ENCODE measurements around the gene MARCHF9.

The MARCHF9 gene

GRCh38 chr12:57756406-57757341 lies 1.8 kb downstream of the MARCHF9 start:
- DNase-seq, result peak; percentile 33

DNA sequence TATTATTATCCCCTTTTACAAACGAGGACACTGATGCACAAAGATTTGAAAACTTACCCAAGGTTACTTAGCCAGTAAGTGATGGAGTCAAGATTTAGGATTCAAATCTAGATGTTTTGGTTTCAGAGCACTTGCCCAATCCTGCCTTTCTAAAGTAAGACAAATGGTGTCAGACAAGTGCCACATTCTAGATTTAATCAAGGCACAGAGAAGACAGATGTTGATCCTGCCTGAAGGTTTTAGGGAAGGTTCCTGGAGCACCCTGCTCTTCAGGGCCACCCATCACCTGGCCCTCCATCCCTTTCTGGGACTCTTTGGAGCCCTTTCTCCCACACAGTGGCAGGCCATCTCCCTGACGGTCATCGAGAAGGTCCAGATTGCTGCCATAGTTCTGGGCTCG lies 2.9 kb downstream of the MARCHF9 start:
- DNase-seq, result no peak

- DNase-seq, result no peak
These were observed 3.9 kb downstream of the MARCHF9 start for GRCh38 chr12:57758552-57759359.

DNA sequence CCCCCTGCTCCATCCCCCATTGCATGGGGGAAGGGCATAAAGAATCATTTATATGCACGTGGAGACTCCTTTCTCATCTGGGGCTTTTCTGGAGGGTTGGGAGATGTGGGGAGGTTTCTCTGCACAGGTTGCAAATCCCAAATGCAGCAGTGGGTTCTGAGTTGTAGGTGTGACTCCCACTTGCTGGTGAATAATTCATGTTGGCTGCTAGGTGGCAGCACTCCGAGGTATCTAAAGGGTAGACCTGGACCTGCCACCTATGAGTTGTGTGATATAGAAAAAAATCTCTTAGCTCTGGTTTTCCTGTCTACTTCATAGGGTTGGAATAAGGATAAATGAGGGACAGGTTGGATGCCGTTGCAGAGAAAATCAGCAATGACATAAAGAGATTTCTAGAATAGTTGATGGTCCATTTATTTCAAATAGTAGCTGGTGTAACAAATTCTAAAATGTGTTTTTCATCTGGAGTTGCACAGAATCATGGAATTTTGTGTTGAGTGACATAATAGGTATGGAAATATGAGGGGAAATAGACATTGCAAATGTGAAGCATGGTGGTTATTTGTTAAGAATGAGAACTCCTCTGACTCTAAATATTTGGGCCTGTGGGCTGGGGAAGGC lies 4.6 kb downstream of the MARCHF9 start:
- DNase-seq, result no peak

DNA sequence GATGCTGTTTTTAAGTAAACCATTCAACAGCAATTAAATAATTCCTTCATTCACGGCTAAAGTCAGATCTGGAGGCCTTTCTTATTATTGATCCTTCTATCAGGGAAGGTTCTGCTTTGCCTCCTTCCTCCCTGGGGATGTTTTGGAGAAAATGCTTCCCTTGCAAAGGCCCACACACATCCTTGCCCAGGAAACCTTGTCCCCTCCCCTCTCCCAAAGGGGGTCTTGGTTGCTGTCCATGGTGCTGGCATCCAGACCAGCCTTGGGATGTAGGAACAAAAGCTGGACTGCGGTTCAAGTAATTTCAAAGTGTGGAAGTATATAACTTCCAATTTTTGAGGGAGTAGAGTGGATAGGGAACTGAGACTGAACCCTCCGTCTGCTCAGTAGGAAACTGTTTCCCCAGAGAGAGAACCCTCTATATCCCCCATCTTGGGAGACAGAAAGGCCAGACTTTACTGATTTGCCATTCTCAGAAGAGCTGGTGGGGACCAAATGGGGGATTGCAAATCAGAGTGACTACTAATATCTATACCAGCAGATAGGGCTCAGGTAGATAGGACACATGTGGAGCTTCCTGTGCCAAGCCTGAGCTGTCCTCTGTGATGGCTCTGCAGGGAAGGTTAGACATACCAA lies 5.6 kb downstream of the MARCHF9 start:
- no peak for DNase-seq

DNA sequence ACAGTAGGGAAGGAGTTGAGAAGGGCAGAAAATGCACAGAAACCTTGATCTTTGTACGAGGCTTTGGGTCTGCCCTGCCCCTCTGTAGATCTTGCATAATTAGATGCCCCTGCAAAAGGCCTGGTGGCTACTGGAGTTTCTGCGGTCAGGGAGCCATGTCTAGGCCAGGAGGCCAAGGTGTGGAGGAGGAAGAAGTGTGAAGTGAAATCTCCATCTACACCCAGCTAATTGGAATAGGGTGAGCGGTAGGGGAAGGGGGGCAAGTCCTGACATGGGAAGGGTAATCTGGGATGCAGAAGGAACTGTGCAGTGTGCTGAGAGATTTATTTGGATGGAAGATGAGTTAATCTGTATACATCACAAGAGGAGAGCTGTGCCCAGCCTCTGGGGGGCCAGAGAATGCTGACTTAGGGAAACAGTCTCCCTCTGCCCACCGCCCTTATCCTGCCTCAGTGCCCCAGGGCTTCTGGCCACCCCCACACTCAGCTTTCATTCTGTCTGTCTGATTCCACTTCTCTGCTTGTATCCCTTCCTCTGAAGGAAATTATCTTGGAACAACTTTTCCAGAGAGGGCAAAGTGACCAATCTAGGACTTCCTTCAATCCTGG lies 6.6 kb downstream of the MARCHF9 start:
- no peak for DNase-seq

DNA sequence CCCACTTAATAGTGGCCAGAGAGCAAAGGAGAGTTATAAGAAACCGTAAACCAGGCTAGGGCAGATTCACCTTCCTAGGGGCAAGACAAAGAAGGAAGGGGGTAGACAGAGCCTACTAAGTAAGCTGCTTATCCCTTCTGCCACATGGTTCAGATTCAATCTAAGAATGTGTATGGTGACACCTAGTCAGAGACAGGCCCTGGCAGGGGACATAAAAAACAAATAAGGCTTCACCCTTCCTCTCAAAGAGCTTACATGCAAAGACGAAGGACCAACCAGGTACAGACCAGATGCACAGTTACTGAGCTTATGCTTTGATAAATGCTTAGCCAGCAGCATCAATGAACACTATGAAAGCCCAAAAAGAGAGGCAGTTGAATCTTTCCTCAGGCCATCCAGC lies 7.6 kb downstream of the MARCHF9 start:
- no peak for DNase-seq

- DNase-seq, result no peak
These were observed 9.2 kb downstream of the MARCHF9 start for GRCh38 chr12:57763881-57764661.

GRCh38 chr12:57764662-57765002 lies 9.7 kb downstream of the MARCHF9 start:
- no peak for DNase-seq

DNA sequence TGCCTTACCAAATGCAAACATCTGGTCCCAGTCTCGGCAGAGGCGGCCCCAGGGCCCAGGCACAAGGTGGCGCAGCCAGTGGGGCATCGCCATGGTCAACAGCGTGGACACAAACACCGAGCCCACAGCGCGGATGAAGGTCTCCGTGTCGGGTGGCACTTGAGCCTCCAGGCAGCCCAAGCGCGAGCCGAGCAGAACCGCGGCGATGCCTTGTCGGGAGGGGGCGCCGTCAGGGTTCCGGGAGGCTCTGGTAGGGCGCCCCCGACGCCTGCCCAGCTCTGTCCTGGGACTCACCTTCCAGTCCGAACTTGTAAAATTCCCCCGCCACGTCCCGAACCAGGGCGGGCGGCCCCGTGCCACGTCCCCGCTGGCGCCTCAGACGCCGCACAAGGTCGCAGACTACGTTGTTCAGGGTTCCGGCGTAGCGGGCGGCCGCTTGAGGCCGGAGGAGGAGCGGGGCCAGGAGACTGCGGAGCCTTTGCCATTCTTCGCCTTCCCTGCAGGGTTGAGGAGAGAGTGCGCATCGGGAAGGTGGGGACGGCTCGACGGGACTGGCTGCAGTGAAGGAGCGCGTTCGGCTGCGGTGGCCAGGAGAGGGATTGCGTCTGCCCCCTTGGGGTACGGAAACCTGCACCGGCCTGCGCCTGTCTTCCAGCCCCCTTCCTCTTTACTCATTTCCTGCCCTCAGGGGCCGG lies 10.2 kb downstream of the MARCHF9 start:
- DNase-seq, result peak; percentile 17

GRCh38 chr12:57765698-57766463 lies 11.0 kb downstream of the MARCHF9 start:
- DNase-seq, result no peak

DNA sequence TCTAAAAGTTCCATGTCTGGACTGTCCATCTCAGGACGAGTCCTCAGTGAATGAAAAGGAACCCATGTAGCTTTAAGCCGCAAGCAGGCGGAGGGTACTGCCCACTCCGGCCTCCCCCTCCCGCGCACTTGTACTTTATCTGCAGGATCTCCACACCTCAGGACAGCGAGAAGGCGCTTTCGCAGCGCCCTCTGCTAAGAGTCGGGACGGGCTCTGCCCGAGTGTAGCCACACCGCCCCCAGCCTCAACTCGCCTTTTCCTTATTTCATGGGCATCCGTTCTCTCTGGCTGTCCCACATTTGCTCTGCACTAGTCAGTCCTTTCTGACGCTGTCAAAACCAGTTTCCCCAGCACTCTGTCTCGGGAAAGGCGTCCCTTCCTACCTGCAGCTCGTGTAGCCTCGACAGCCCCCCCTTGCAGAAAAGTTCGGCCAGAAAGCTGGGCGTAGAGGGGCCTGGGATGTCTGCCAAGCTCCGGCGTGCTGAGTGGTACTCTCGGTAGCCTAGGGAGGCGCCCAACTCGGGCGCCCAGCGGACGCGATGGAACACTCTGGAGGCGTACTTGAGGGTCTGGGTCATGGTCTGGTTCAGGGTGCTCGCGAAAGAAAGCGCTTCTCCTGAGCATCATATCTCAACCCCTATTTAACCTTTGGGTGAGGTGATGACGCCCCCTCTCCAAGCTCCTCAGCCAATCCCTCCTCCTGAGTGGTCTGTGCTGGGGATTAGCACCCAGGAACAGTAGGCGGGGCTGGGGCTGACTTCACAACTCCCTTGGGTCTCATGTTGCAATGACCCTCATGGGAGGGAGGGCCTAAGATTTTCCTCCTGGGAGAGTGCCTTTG lies 11.8 kb downstream of the MARCHF9 start, which contains the start of gene CYP27B1:
TSS of gene CYP27B1 (minus strand) at position 615 of the 841 bp plus-strand sequence. CDS start at position 578, 37 bp downstream.
- DNase-seq, result no peak

GRCh38 chr12:57767305-57767698 lies 12.4 kb downstream of the MARCHF9 start:
- DNase-seq, result no peak

DNA sequence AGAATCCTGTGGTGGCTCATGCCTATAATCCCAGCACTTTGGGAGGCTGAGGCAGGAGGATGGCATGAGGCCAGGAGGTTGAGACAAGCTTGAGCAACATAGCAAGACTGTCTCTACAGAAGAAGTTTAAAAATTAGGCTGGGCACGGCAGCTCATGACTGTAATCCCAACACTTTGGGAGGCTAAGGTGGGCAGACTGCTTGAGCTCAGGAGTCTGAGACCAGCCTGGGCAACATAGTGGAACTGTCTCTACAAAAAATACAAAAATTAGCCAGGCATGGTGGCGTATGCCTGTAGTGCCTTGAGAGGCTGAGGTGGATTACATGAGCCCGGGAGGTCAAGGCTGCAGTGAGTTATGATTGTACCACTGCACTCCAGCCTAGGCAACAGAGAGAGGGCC lies 13.0 kb downstream of the MARCHF9 start:
- DNase-seq, result no peak

DNA sequence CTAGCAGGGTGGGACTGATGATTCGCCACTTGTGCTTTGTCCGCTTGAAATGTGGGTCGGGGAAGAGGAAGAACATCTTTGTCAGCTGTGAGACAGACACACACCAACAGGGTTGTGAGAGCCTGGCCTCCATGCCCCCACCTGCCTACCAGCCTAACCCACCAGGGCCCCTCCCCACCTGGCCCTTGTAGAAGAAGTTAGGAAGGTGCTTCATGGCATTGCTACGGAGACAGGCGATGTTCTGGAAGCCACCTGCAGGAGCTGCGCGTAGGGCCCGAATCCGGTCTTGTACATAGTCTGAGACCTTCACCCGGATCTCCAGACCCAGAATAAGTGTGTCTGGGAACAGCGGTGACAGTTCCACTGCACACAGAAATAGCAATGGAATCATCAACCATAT lies 14.7 kb downstream of the MARCHF9 start:
- no peak for DNase-seq

DNA sequence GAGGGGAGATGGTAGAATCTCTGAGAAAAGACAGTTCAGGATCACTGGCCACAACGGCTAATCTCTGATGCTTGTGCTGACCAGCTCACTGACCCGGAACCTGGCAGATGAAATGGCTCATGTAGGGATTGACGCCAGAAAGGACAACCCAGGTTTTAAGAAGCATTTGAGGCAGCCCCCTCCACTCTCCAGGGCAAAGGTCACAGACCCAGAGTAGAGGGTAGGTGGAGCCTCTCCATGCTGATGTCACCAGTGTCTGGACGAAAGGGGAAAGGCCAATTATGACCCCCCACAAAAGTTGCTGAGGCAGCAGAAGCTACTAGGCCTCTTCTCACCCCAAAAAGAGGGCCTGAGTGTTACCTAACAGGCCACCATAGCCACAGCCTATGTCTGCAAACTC lies 15.8 kb downstream of the MARCHF9 start:
- no peak for DNase-seq

GRCh38 chr12:57771236-57771872 lies 16.5 kb downstream of the MARCHF9 start:
- peak; percentile 92 for DNase-seq

GRCh38 chr12:57771873-57772428 lies 17.0 kb downstream of the MARCHF9 start, which contains the start of gene METTL1:
Gene METTL1, minus strand, starts transcription at chr12:57772105. Its CDS starts 22 bp downstream, at chr12:57772083.
- DNase-seq, result peak; percentile 97

All from fibroblast of upper back skin (primary cell).